ENCODE measurements around the gene PSPN.
"Not testable (repeated sequence)": the region's sequence is repeated elsewhere in the genome, so short reads cannot be mapped to it uniquely, and the experiment has no call there.

Gene PSPN

GRCh38 chr19:6402837-6403608 lies 27.3 kb upstream of the PSPN start:
- peak; percentile 89 for DNase-seq

GRCh38 chr19:6402058-6402457 lies 26.3 kb upstream of the PSPN start:
- DNase-seq = no peak

- DNase-seq = not testable (repeated sequence)
Measured at GRCh38 chr19:6400062-6400944, 24.6 kb upstream of the PSPN start.

GRCh38 chr19:6396305-6396704 lies 20.6 kb upstream of the PSPN start:
- DNase-seq = no peak

GRCh38 chr19:6394831-6395230 lies 19.1 kb upstream of the PSPN start:
- DNase-seq = no peak

GRCh38 chr19:6393983-6394412 lies 18.3 kb upstream of the PSPN start:
- no peak for DNase-seq

- peak; percentile 98 for DNase-seq
Measured at GRCh38 chr19:6393074-6393982, 17.6 kb upstream of the PSPN start, which contains the start of gene GTF2F1. GTF2F1 (minus strand) TSS chr19:6393164; CDS start chr19:6392995, 169 bp downstream.

GRCh38 chr19:6392221-6393073 lies 16.7 kb upstream of the PSPN start:
- no peak for DNase-seq

- no peak for DNase-seq
Measured at GRCh38 chr19:6387372-6387771, 11.6 kb upstream of the PSPN start.

GRCh38 chr19:6384381-6384780 lies 8.6 kb upstream of the PSPN start:
- DNase-seq = no peak

- no peak for DNase-seq
Measured at GRCh38 chr19:6383188-6383587, 7.5 kb upstream of the PSPN start.

GRCh38 chr19:6381030-6381750 lies 5.5 kb upstream of the PSPN start:
- DNase-seq = no peak

GRCh38 chr19:6379744-6380143 lies 4.0 kb upstream of the PSPN start:
- DNase-seq = no peak

GRCh38 chr19:6378486-6378885 lies 2.8 kb upstream of the PSPN start:
- DNase-seq = no peak

- DNase-seq = peak; percentile 74
Measured at GRCh38 chr19:6378041-6378440, 2.3 kb upstream of the PSPN start.

GRCh38 chr19:6376512-6377190 lies 918 bp upstream of the PSPN start:
- no peak for DNase-seq

GRCh38 chr19:6374711-6375410 lies 872 bp downstream of the PSPN start:
- DNase-seq = no peak

- DNase-seq = peak; percentile 47
Measured at GRCh38 chr19:6374161-6374709, 1.5 kb downstream of the PSPN start.

GRCh38 chr19:6373813-6374108 lies 2.0 kb downstream of the PSPN start:
- DNase-seq = no peak
